Cerebellar nuclear complex (tissue), 1 donor: ENCODE data around the gene SSBP4.
"Not testable (repeated sequence)": the region's sequence is repeated elsewhere in the genome, so short reads cannot be mapped to it uniquely, and the experiment has no call there.

Experiments
- DNase-seq, 2 experiments: peaks; one replicate each; lab custom pipeline; 2025; lab: John Stamatoyannopoulos, UW

The SSBP4 gene

GRCh38 chr19:18393836-18394235 is 25.4 kb upstream of the SSBP4 start:
- DNase-seq = no peak

- no peak for DNase-seq
Observed at GRCh38 chr19:18396471-18397241, 22.5 kb upstream of the SSBP4 start.

GRCh38 chr19:18397242-18398202 is 21.7 kb upstream of the SSBP4 start, which contains the start of gene LRRC25:
Gene LRRC25 (minus strand): TSS chr19:18397622. CDS start chr19:18396963, 659 bp downstream.
- DNase-seq = no peak

- no peak for DNase-seq
Observed at GRCh38 chr19:18399008-18399407, 20.2 kb upstream of the SSBP4 start.

- no peak for DNase-seq
Observed at GRCh38 chr19:18401580-18402112, 17.6 kb upstream of the SSBP4 start.

- DNase-seq = not testable (repeated sequence)
Observed at GRCh38 chr19:18402455-18403248, 16.5 kb upstream of the SSBP4 start.

GRCh38 chr19:18405754-18406153 is 13.4 kb upstream of the SSBP4 start:
- DNase-seq = not testable (repeated sequence)

- no peak for DNase-seq
Observed at GRCh38 chr19:18406749-18407148, 12.4 kb upstream of the SSBP4 start.

- DNase-seq = no peak
Observed at GRCh38 chr19:18408053-18408476, 11.1 kb upstream of the SSBP4 start.

GRCh38 chr19:18412610-18413239 is 6.5 kb upstream of the SSBP4 start:
- DNase-seq = no peak

- DNase-seq = no peak
Observed at GRCh38 chr19:18414504-18415177, 4.6 kb upstream of the SSBP4 start.

GRCh38 chr19:18415178-18415867 is 3.9 kb upstream of the SSBP4 start:
- DNase-seq = no peak

GRCh38 chr19:18416778-18417249 is 2.4 kb upstream of the SSBP4 start:
- DNase-seq = no peak

GRCh38 chr19:18417250-18418028 is 1.8 kb upstream of the SSBP4 start:
- DNase-seq = no peak

GRCh38 chr19:18418029-18418482 is 1.1 kb upstream of the SSBP4 start:
- DNase-seq = no peak

- DNase-seq = no peak
Observed at GRCh38 chr19:18418483-18419194, 559 bp upstream of the SSBP4 start.

- DNase-seq = no peak
Observed at GRCh38 chr19:18419699-18420460, 682 bp downstream of the SSBP4 start.
